ENCODE measurements around the gene MEI1.

Gene MEI1

GRCh38 chr22:41746567-41747400 lies 47.5 kb downstream of the MEI1 start:
- DNase-seq, result peak; percentile 92

GRCh38 chr22:41752011-41752970 lies 53.0 kb downstream of the MEI1 start:
- DNase-seq, result no peak

GRCh38 chr22:41753984-41754383 lies 54.7 kb downstream of the MEI1 start:
- no peak for DNase-seq

GRCh38 chr22:41757502-41757901 lies 58.2 kb downstream of the MEI1 start:
- DNase-seq, result no peak

- DNase-seq, result no peak
Measured at GRCh38 chr22:41758231-41758630, 58.9 kb downstream of the MEI1 start.

- peak; percentile 85 for DNase-seq
Measured at GRCh38 chr22:41762980-41763779, 63.9 kb downstream of the MEI1 start.

- DNase-seq, result no peak
Measured at GRCh38 chr22:41766476-41766875, 67.2 kb downstream of the MEI1 start.

- no peak for DNase-seq
Measured at GRCh38 chr22:41768430-41768829, 69.1 kb downstream of the MEI1 start.

GRCh38 chr22:41770715-41771468 lies 71.6 kb downstream of the MEI1 start:
- no peak for DNase-seq

GRCh38 chr22:41772198-41772597 lies 72.9 kb downstream of the MEI1 start:
- no peak for DNase-seq

GRCh38 chr22:41772645-41773044 lies 73.3 kb downstream of the MEI1 start:
- no peak for DNase-seq

GRCh38 chr22:41775338-41775737 lies 76.0 kb downstream of the MEI1 start:
- DNase-seq, result no peak

GRCh38 chr22:41775976-41776375 lies 76.7 kb downstream of the MEI1 start:
- DNase-seq, result no peak

GRCh38 chr22:41776381-41776780 lies 77.1 kb downstream of the MEI1 start:
- no peak for DNase-seq

GRCh38 chr22:41777749-41778425 lies 78.6 kb downstream of the MEI1 start:
- no peak for DNase-seq

- DNase-seq, result no peak
Measured at GRCh38 chr22:41779929-41780505, 80.7 kb downstream of the MEI1 start.

GRCh38 chr22:41780746-41781505 lies 81.6 kb downstream of the MEI1 start:
- DNase-seq, result no peak

GRCh38 chr22:41781507-41781906 lies 82.2 kb downstream of the MEI1 start:
- DNase-seq, result no peak

- no peak for DNase-seq
Measured at GRCh38 chr22:41782316-41782715, 83.0 kb downstream of the MEI1 start.

- no peak for DNase-seq
Measured at GRCh38 chr22:41782751-41783150, 83.4 kb downstream of the MEI1 start.
